GM04504 (cell line): Measurements from ENCODE around the gene HOXA13.

Experiments
- DNase-seq: peaks from one replicate; pipeline ENCODE4 v3.0.0-alpha.2; 2012; ENCODE audit warnings: low read depth

HOXA13 gene

DNA sequence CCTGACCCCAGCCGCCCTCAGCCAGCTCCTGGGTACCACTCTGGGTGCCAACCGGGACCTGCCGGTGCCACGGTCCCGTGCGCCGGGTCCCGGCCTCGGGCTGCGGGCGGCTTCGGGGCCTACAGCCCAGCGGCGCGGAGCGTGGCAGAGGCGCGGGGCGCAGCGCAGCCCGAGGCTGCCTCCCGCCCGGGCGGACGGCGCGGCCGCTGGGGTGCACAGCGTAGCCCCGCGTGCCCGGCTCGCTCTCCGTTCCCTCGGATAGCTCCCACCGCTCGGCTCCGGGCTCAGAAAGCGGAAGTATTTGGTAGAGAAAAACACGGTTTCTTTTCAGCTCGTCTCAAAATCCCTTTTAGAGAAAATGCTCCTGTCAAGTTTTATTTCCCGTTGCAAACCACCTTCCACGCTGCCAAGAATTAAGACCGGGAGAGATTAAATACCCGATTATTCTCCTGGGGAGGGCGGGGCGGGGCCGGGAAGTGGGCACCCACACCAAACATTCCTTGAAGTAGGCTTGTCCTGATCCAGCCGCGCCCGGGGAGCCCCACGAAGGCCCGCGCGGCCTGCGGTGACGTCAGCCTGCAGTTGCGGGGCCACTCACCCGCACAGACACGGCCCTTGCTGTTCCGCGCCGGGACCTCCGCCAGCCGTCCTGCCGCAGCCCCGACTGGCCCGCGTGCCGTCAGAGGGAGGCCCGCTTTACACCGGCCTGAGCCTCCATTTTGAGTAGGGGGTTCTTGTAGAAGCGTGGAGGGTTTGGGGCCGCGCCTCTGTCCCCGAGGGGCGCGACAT lies 7.2 kb downstream of the HOXA13 start:
- DNase-seq, result no peak

DNA sequence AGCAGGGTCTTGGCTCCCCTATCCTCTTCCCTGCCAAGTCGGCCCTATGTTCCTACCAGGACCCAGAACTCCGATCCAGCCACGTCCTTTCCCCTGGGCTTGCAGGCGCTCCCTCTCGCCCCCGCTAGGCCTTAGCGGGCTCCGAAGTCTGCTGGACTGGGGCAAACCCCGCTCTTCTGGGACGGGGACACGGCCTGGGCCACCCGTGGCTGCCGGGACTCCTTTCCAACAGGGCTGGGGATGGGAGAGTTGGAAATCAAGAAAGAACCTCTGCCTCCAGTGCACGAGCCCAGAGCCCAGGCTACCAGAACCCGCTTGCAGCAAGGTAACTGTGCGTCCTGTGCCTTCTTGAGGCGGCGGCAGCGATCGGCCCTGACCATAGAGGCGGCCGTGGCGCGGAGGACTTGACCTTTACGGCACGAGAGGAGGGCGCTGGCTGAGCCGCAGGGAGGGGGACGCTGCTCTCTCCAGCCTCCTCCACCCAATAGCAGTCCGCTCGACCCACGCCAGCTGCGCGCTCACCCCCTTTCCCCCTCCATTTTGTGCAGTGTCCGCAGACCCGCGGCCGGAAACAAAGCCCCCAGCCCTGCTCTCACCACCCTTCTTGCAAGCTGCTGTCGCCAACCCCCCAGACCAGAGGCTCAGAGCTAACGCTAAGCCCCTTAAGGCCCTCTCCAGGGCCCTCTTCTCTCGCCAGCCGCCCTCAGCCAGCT lies 7.9 kb downstream of the HOXA13 start:
- no peak for DNase-seq

DNA sequence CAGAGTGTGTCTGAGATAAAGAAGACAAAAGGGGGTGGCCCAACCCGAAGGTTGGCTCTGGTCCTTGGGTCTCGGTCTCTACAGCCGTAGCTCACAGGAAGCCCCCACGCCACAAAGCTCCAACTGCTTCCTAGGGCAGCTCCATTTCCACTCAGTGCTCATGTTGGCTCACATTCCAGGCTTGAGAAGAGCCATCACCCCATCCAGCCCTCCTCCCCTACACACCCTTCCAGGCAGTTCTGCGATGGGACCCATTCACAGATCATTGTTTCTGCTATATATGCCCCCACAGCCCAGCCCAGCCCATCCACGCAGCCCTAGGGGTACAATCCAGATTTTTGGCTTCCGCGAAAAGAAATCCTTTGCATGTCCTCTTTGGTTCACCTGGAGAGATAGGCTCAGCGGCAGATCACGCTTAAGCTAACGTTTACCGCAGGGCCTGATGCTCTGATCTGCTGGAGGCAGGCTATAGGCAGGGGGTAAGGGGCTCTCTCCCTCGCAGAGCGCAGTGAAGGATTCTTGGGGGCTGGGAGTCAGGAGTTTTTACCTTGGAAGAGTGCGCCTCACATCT lies 8.6 kb downstream of the HOXA13 start:
- no peak for DNase-seq

DNA sequence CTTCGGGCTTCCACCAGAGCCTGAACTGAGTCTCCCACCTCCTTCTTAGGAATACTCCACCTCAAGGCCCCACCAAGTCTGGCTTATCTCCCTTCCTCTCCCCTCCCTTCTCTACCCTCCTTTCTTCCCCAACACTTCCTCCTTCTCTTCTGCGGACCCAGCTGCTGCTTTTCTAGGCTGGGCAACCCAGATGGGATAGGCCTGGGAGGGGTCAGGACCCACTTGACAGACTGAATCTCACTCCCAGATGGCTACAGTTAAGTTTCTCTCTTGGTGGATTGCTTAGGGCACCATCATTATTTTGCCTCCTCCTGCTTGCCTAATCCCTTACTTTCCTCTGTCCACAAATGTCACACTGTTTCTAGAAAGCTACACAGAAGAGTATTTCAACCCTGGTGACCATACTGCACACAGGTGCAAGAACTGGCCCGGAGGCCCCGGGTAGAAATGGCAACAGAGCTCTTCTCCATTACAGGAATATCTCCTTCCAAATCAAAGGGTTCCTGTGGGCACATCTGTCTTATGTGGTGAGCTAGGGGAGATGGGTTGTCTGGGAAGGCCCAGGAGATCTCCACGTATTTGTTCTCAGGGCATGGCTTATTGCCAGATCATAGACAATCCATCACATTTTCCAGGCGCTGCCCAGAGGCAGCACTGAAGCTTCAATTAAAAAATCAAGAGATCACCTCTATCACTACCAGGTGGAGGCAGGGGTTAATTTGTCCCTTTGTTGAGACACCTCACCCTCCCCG lies 9.7 kb downstream of the HOXA13 start:
- no peak for DNase-seq

DNA sequence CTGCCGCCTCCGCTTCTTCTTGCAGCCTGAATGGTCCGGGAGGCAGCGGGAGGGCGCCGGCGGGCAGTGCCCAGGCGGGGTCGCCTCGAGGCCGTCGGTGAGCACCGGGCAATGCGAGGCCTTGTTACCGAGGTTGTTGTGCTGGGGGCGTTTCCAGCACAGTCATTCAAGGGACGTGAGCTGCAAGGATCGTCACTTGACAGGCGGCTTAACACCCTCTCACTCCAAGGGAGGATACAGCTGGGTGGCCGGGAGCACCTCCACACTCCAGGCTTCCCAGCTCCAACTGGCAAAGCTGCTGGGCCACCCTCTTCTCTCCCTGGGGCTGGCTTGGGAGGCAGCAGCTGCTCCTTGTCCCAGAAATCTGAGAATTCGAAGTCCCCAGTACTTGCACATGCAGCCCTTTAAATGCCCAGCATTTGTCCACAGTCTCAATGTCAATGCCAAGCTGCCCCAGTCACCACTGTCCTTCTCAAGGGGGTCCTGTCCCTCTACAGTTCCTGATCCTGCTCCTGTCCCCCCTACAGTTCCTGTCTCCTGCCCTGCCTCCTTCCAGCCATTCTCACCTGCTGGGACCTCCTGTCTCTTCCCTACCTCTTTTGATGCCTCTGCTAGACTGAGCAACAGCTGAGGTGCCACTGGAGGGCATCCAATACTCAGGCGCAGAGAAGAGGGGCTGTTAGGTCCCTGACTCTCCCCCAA lies 10.4 kb downstream of the HOXA13 start:
- DNase-seq, result peak; percentile 46

DNA sequence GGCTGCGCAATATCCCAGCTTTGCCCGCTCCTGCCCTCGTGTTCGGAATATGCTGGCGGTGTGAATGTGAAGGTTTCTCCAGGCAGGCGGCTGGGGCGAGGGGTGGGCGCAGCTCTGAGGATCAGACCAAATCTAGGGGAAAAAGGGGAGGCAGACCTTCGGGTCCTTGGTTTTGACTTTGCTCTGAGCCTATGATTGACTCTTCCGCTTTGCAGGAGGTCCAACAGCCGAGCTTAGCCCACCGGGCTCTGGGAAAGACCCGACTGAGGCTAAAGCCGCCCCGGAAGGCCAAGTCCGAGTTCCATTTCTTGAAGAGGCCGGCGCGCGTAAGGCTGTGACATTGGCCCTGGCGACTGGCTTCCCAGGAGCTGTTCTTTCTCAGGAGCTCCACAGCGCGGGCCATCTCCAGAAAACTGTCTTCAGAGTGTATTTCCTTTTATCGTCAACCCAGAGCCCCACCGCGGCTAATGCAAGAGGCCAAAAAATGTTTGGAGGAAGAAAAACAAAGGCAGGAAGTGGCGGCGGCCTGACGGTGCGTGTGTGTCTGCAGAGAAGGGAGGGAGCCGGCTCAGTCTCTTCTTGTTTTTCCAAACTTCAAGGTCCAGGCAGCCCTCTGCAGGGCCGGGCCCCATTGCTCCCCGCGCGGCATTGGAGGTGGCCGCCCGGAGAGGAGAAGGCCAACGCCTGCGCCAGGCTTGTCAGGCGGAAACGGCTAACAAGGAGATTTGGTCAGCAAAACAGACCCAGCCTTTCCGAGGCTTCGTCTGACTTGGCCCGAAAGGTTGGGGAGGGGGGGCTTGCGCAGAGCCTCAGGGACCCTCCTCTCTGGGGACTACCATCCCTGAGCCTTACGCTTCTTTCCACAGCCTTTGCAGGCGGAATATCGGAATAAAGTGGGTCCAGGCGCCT lies 11.3 kb downstream of the HOXA13 start:
- peak; percentile 27 for DNase-seq

DNA sequence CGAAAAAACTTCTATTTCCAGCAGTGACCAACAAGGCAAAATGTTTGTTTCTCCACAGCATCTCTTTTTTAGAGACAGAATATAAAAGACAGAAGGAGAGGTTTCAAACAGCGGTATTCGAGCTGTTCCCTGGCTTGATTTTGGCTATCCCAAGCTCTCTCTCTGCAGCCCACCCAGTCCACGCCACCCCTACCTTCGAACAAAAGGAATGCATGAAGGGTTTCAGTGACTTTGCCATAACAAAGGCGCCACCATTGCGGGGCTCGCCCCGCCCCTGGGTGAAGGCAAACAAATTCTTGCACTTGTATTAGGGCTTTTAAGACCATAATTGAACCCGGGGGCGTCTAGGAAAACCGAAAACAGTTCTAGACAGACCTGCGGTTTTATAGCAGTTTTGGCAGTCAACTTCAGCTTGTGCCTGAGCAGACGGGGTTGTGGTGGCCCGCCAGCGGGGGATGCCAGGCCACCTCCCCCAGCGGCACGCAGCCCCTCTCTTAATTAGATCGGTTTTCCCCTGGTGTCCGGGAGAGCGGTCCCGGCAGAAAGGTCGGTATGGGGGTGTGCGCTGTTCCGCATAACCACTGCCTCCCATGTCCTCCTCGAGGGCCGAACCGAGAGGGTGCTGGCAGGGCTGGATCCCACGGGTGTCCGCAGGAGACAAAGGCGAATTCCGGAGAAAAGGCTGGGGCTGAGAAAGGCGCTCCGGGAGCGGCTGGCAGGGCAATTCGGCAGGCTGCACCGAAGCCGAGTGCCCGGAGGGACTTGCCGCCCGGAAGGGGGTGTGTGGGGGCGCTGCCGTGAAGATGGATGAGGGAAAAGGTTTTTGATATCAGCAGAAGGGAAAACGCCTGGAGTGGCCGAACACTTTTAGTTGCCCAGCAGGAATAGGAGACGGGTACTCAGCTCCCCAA lies 12.2 kb downstream of the HOXA13 start:
- peak; percentile 13 for DNase-seq

DNA sequence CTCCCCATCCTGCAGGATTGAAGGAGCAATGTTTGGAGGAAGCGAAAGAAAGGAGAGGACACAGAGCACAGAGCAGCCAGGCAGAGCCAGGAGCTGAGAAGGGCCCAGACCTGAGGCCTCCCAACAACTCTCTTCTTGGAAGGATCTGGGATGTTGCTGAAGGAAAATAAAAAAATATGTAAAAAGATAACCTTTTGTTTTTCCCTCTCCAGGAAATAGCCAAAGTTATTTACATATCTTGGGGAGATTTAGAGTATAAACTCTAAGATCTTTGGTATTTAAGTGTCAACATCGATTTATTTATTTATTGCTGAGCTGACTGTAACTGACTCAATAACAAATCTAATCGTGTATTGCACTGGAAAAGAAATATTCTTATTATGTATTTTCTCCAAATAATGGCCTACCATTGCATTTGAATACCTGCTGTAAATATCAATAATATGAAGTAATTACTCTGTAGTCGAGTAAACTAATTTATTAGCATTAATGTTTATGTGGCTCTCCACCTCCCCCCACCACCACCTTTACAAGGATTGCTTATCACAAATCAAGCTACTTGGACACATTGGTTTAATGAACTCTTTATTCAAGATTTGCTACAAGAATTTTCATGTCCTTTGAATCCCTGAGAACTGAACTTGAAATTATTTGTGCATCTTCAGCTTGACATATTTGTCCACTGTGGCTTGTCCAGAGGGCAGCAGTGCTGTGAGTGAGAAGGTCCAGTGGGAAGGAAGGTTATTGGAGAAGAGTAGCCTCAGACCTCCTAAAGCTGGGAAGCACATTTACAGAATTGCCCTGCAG lies 13.0 kb downstream of the HOXA13 start:
- peak; percentile 22 for DNase-seq

DNA sequence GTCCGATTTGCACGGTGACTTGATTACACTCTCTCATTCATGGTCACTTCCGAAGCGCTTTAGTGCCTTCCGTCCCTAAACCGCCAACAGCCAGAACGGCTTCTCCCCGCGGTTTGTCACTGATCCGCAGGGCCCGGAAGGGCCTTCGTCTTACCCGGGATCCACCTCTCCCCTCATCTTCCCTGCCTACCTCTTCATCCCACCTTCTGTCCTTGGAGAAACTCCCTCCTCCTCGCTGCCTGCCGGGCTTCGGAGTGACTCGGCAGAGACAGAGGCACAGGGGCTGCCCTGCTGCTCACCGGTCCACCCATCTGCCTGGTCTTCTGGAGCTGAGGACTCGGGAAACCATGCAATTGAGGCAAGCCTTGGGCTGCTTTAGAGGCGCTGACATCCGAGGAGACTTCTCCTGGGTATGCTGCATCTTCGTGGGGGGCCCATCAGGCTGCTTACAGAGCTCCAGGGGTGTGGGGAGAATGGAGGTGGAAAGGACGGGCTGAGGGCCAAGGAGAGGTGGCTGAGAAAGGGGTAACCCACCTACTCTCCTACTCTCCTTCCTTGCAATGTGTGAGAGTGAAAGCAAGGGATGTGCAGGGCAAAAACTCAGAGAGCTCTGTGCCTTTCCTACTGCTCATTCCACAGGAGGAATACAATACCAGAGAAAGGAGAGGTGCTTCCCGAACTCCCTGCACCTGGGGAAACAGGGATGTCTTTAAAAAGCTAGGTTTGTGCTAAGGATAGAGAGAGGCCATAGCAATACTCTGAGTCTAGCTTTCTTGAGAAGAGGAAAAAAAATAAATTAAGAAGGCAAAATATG lies 13.8 kb downstream of the HOXA13 start:
- peak; percentile 17 for DNase-seq

DNA sequence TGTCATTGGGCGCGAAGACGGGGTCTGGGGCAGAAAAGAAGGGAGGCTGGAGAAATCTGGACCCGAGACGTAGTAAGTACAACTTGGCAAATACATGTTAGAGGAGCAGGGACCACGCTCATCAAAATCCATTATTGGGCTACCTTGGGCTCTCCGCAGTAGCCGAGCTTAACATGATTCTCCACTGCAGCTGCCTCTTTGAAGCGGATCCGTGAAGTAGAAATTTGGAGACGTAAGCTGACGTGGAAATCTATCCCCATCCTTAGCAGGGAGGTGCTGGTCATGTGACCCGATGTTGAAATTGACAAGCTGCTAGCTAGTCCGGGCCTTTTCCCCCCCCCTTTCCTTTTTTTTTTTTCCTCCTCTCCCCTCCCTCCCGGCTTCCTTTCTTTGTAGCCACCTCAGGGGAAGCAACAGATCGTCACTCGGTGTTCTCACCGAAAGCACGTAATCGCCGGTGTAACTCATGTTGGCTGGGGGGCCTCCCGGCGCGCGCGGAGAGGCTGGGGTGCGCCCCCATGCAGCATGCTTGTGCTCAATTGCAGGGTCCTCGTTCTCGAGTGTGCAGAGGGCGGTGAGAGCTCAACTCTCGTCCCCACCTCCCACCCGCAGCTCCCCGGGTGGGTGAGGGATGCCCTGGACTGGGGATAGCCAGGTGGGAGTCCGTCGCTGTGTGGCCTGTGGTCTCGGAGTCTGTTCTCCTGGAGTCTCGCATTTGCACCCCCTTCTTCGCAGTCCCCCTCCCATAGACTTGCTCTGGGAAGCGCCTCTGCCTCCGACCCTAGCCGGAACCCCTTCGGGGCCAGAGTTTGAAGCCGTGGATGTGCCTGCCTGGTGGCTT lies 14.7 kb downstream of the HOXA13 start, which contains the start of gene HOXA11:
HOXA11 (minus strand) TSS at position 220 of the 841 bp plus-strand sequence; CDS start at position 132, 88 bp downstream.
- peak; percentile 94 for DNase-seq

DNA sequence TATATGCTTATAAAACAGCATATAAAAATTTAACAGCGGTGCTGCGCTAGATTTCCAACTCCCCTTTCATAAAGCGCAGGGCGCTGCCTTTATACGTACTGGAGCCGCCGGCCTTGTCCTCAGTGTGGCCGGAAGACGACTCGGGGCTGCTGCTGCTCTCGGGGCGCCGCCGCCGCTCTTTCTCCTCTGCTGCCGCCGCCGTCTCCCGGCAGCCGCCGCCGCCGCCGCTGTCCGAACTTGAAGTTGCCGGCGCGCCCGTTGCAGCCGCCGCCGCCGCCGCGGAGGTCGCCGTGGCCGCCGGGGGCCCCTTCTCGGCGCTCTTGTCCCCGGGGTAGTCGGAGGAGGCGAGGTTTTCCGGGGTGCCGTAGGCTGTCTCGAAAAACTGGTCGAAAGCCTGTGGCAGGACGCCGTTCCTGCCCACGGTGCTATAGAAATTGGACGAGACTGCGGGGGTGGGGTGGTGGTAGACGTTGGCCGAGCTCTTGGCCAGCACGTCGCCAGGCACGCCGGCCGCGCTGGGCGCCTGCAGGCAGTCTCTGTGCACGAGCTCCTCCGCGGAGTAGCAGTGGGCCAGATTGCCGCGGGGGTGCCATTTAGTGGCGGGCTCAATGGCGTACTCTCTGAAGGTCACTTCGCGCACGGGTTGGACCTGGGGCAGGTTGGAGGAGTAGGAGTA lies 15.4 kb downstream of the HOXA13 start:
- DNase-seq, result peak; percentile 8

DNA sequence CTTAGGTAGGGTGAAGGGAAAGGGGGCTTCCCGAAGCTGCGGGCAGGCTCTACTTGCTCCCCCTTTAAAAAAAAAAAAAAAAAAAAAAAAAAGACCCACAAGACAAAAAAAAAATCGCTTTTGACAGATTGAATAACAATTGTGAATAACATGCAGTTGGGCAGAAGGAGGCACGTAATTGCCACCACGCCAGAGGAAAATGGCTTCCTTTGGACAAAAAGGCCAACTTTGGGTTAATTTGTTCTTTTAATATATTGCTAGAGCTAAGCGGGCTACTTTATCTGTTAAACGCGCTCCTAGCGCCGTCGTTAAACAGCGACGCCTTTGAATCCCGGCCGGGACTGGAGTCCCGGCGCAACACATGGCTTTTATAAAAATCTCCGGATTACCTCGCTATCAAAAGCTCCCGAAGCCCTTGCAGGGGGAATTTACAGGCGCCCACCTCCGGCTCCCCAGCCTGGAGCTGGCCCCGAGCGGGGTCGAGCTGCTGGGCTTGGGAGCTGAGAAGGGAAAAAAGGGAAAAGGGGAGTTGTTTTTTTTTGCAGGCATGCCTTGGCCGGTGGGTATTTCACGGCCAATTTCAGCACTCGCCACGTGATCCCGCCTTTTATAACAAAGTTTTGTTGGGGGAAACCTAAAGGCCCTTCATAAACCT lies 16.1 kb downstream of the HOXA13 start:
- no peak for DNase-seq

DNA sequence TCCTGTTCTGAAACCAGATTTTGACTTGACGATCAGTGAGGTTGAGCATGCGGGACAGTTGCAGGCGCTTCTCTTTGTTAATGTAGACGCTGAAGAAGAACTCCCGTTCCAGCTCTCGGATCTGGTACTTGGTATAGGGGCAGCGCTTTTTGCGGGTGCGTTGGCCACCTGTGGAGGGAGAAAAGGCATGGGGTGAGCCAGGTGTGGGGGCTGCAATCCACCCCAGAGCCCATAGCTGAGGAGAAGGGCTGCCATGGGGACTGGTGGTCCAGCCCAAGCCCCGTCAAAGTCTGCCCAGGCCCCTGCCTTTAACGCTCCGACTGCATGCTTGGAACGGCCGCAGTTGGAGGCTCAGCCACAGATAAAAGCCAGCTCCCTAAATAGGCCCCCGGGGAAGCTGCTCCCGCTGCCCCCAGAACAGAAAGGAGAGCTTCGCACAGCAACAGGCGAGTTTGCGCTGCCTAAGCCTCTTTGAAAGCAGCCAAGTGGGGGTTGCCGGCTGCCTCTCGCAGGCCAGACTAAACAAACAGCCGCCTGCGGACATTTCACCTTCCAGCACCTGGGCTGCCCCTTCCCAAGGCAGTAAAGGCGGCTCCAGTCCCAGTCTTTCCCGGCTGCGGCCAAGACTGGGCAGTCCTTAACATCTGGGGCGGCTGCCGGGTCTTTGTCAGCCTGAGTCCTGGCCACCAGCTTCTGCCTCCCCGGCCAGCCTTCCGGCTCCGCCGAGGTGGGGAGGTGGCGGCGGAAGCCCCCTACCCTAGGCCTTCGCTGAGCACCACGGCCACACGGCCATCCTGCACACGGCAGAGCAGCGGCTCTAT lies 16.8 kb downstream of the HOXA13 start:
- no peak for DNase-seq

DNA sequence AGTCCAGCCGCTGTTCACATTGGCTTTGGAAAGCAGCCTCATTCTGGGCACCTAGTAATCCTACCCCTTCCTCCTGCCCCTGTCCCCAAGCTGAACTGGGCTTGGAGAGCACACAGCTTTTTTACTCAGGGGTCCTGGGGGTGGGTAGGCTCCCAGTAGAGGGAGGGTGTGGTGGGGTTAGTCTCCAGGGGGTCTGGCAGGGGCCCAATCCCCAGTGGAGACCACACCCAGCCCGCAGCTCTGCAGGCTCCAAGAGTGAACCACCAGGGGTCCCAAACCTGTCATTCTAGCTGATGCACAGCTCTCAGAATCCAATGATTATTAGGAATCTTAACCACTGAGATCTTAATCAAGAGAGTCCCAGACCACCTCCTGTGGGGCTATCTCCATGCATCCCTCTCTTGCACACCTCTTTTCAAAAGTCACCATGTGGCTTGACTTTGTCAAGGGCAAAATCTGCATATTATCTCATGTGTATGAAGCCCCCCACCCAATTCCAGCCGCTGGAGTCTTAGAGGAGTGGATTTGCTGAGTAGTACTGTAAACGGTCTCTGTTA lies 17.5 kb downstream of the HOXA13 start:
- no peak for DNase-seq
